H4 (cell line): ENCODE results near the gene GIMD1. TPM values are rescaled to one million over a fixed set of nuclear protein-coding genes. Genes with fewer than 3 reads are reported as not detected.
"Not testable (repeated sequence)": the region's sequence is repeated elsewhere in the genome, so short reads cannot be mapped to it uniquely, and the experiment has no call there.

Experiments used
- DNase-seq: peaks from one replicate; pipeline ENCODE4 v3.0.0-alpha.2; 2015; ENCODE audit warnings: low spot score
- total RNA-seq: library from RNA; depleted of rRNA; stranded (reverse); fragments of >200 nt; shearing (Covaris generic); gene quantifications from 2 replicates; pipeline ENCODE4 v1.2.3, GENCODE V29; 2014; rRNA removed

GIMD1 gene
- total RNA-seq = not detected in 2 replicates

- no peak for DNase-seq
These were observed at the start of gene GIMD1 for GRCh38 chr4:106368678-106369077. TSS of gene GIMD1 (minus strand) at chr4:106368778. CDS start at chr4:106367435, 1,343 bp downstream.

- DNase-seq = no peak
These were observed 45.8 kb upstream of the GIMD1 start for GRCh38 chr4:106414366-106414765.

- DNase-seq = no peak
These were observed 41.6 kb upstream of the GIMD1 start for GRCh38 chr4:106409901-106410889.

- not testable (repeated sequence) for DNase-seq
These were observed 39.4 kb upstream of the GIMD1 start for GRCh38 chr4:106408004-106408403.

GRCh38 chr4:106401157-106401556 lies 32.6 kb upstream of the GIMD1 start:
- DNase-seq = no peak

GRCh38 chr4:106398898-106399297 lies 30.3 kb upstream of the GIMD1 start:
- not testable (repeated sequence) for DNase-seq

GRCh38 chr4:106395582-106395981 lies 27.0 kb upstream of the GIMD1 start:
- DNase-seq = no peak

- DNase-seq = no peak
These were observed 17.3 kb upstream of the GIMD1 start for GRCh38 chr4:106385853-106386393.

- no peak for DNase-seq
These were observed 16.3 kb upstream of the GIMD1 start for GRCh38 chr4:106384878-106385277.

- DNase-seq = no peak
These were observed 11.6 kb upstream of the GIMD1 start for GRCh38 chr4:106380179-106380578.

GRCh38 chr4:106373026-106373425 lies 4.4 kb upstream of the GIMD1 start:
- DNase-seq = no peak

GRCh38 chr4:106371161-106371560 lies 2.6 kb upstream of the GIMD1 start:
- no peak for DNase-seq

GRCh38 chr4:106370214-106370613 lies 1.6 kb upstream of the GIMD1 start:
- DNase-seq = no peak

- DNase-seq = peak; percentile 72
These were observed 980 bp upstream of the GIMD1 start for GRCh38 chr4:106369456-106370060.

- DNase-seq = no peak
These were observed 1.5 kb downstream of the GIMD1 start for GRCh38 chr4:106367072-106367471.

- no peak for DNase-seq
These were observed 2.6 kb downstream of the GIMD1 start for GRCh38 chr4:106366026-106366425.

GRCh38 chr4:106365613-106366012 lies 3.0 kb downstream of the GIMD1 start:
- DNase-seq = peak; percentile 49

GRCh38 chr4:106364282-106364681 lies 4.3 kb downstream of the GIMD1 start:
- no peak for DNase-seq

GRCh38 chr4:106362086-106362825 lies 6.3 kb downstream of the GIMD1 start:
- no peak for DNase-seq

GRCh38 chr4:106358899-106359298 lies 9.7 kb downstream of the GIMD1 start:
- DNase-seq = no peak

GRCh38 chr4:106355193-106355592 lies 13.4 kb downstream of the GIMD1 start:
- DNase-seq = no peak

- no peak for DNase-seq
These were observed 14.8 kb downstream of the GIMD1 start for GRCh38 chr4:106353786-106354185.
